Endothelial cell of umbilical vein (primary cell): Measurements from ENCODE around the gene ETFB. TPM values are rescaled to one million over a fixed set of nuclear protein-coding genes. Genes with fewer than 3 reads are reported as not detected.

Source experiments
- BruUV-seq: library from RNA; stranded (reverse); fragments of 400-500 nt; replicated peaks from 2 replicates; lab custom pipeline; 2021; lab: Mats Ljungman, UMichigan
- CTCF ChIA-PET: fragments of 300-600, 350-600 bp; sonication (Branson Sonifier 250); formaldehyde crosslinking; loops from one replicate; lab custom pipeline; 2021; ENCODE audit warnings: antibody characterized with exemption, inconsistent platforms; lab: Charles Lee
- POLR2A ChIA-PET: fragments of 300-600, 350-600 bp; sonication (Branson Sonifier 250); formaldehyde crosslinking; loops from one replicate; lab custom pipeline; 2021; ENCODE audit warnings: antibody characterized with exemption, inconsistent platforms; lab: Charles Lee
- DNase-seq: peaks from one replicate; pipeline ENCODE4 v3.0.0-alpha.2; 2011; ENCODE audit warnings: low read depth, low spot score
- FAIRE-seq: peaks from 2 replicates; lab custom pipeline; 2011; peaks lifted over from hg19 to GRCh38; lab: Jason Lieb, UNC
- H2AFZ ChIP-seq: 2 replicates; pipeline ENCODE4 v1.6.0; 2012; ENCODE audit warnings: low read depth, low read length, control low read depth, inconsistent platforms
- H3K27ac ChIP-seq: 2 replicates; pipeline ENCODE4 v1.5.1; 2011; ENCODE audit warnings: low read depth, mild to moderate bottlenecking, control low read depth, low read length, moderate library complexity; ENCODE audit not compliant: insufficient read depth
- H3K27me3 ChIP-seq, 2 experiments: 2 replicates each; pipeline versions ENCODE4 v1.6.0 to v1.6.1; 2011; ENCODE audit warnings: low read length in 2 of 2, mixed read lengths in 1 of 2; ENCODE audit not compliant: control insufficient read depth in 2 of 2, insufficient read depth in 2 of 2
- H3K36me3 ChIP-seq, 2 experiments: 2 replicates in 1 of 2; 3 replicates in 1 of 2; pipeline ENCODE4 v1.5.1; 2011; ENCODE audit warnings: low read length in 2 of 2, mild to moderate bottlenecking in 1 of 2, moderate library complexity in 1 of 2; ENCODE audit not compliant: control insufficient read depth in 2 of 2, insufficient read depth in 2 of 2; ENCODE audit errors: extremely low read depth in 1 of 2
- H3K4me1 ChIP-seq: 3 replicates; pipeline ENCODE4 v1.5.1; 2011; ENCODE audit warnings: mild to moderate bottlenecking, low read length; ENCODE audit not compliant: control insufficient read depth, insufficient read depth; ENCODE audit errors: extremely low read depth
- H3K4me2 ChIP-seq: 2 replicates; pipeline ENCODE4 v1.6.1; 2011; ENCODE audit warnings: low read length, control low read depth, mixed read lengths; ENCODE audit not compliant: insufficient read depth
- H3K4me3 ChIP-seq, 3 experiments: fragments of 200-600 bp in 1 of 3; sonication (generic), shearing (Covaris generic) in 1 of 3; replicated peaks in 1 of 3; 2 replicates each; pipeline ENCODE4 v1.5.1; 2011 to 2016; ENCODE audit warnings: control low read depth in 3 of 3, low read length in 3 of 3, mild to moderate bottlenecking in 2 of 3, inconsistent platforms in 1 of 3, low read depth in 1 of 3, moderate library complexity in 1 of 3; ENCODE audit not compliant: insufficient read depth in 1 of 3
- H3K79me2 ChIP-seq: 2 replicates; pipeline ENCODE4 v1.6.0; 2012; ENCODE audit warnings: low read length, inconsistent platforms; ENCODE audit not compliant: control insufficient read depth, insufficient read depth
- H3K9ac ChIP-seq: replicated peaks from 2 replicates; pipeline ENCODE3; 2011; ENCODE audit warnings: low read length, control low read depth; ENCODE audit not compliant: insufficient read depth; ENCODE audit errors: extremely low read depth
- H3K9me1 ChIP-seq: replicated peaks from 3 replicates; pipeline ENCODE4 v1.6.0; 2011; ENCODE audit warnings: mild to moderate bottlenecking, low read length; ENCODE audit not compliant: control insufficient read depth, insufficient read depth; ENCODE audit errors: extremely low read depth
- H3K9me3 ChIP-seq: replicated peaks from 2 replicates; pipeline ENCODE4 v1.5.1; 2012; ENCODE audit warnings: low read length, inconsistent platforms; ENCODE audit not compliant: control insufficient read depth, insufficient read depth
- H4K20me1 ChIP-seq: replicated peaks from 2 replicates; pipeline ENCODE3; 2011; ENCODE audit warnings: mild to moderate bottlenecking, low read length; ENCODE audit not compliant: control insufficient read depth, insufficient read depth; ENCODE audit errors: extremely low read depth
- EZH2 ChIP-seq: IDR thresholded peaks from 2 replicates; pipeline ENCODE4 v1.6.1; 2012; ENCODE audit warnings: borderline replicate concordance, low read depth, mild to moderate bottlenecking, moderate library complexity, low read length, inconsistent platforms; ENCODE audit not compliant: severe bottlenecking
- FOS ChIP-seq: IDR thresholded peaks from 2 replicates; pipeline ENCODE4 v1.6.1; 2011; ENCODE audit warnings: mild to moderate bottlenecking, low read length, moderate library complexity, borderline replicate concordance; ENCODE audit not compliant: insufficient read depth
- GATA2 ChIP-seq: IDR thresholded peaks from 2 replicates; pipeline ENCODE4 v1.7.0; 2011; ENCODE audit warnings: low read depth, mild to moderate bottlenecking, moderate library complexity, mixed read lengths, low read length; ENCODE audit not compliant: insufficient read length, insufficient read depth
- JUN ChIP-seq: IDR thresholded peaks from 2 replicates; pipeline ENCODE4 v1.6.1; 2011; ENCODE audit warnings: borderline replicate concordance, low read depth; ENCODE audit not compliant: insufficient read length, insufficient read depth
- MYC ChIP-seq: IDR thresholded peaks from one replicate; pipeline ENCODE4 v1.6.1; 2011; ENCODE audit warnings: mild to moderate bottlenecking, low read depth, low read length
- POLR2A ChIP-seq: IDR thresholded peaks from 2 replicates; pipeline ENCODE4 v1.6.1; 2012; ENCODE audit warnings: low read depth, mild to moderate bottlenecking, control low read depth, low read length
- POLR2AphosphoS5 ChIP-seq: IDR thresholded peaks from 2 replicates; pipeline ENCODE4 v1.6.1; 2012; ENCODE audit warnings: low read depth, mild to moderate bottlenecking, control low read depth, low read length, moderate library complexity; ENCODE audit not compliant: insufficient read depth
- dilution Hi-C: fragments of 300-500 bp; cut with MboI; formaldehyde crosslinking; loops from one replicate; pipeline ENCODE4 v1.15.0; 2019; ENCODE audit warnings: low sequenced_read_pairs; ENCODE audit not compliant: extremely low pct_ligation_motif_present
- intact Hi-C: fragments of 100-400 bp; cut with micrococcal nuclease; formaldehyde crosslinking; loops from one replicate; pipeline ENCODE4 v1.10.0; 2022
- polyA plus RNA-seq, 4 experiments: library from polyadenylated mRNA; depleted of rRNA in 3 of 4; stranded (reverse) in 3 of 4; unstranded in 1 of 4; fragments of >200 nt; gene quantifications; 2 replicates each; pipeline versions ENCODE4 v1.2.1 to v1.2.3, GENCODE V29; 2011 to 2012; ENCODE audit warnings: missing spikeins in 1 of 4
- total RNA-seq: library from RNA; stranded (reverse); gene quantifications from 2 replicates; pipeline ENCODE4 v1.2.3, GENCODE V29; 2021
- TF ChIP-seq, protein P1 (sequence below), 2 donors: IDR thresholded peaks; 1 replicate in 1 of 2; 2 replicates in 1 of 2; pipeline ENCODE4 v1.5.1; 2011; ENCODE audit warnings: low read length in 2 of 2, mild to moderate bottlenecking in 2 of 2, moderate library complexity in 2 of 2, control low read depth in 1 of 2, inconsistent platforms in 1 of 2, low read depth in 1 of 2; ENCODE audit not compliant: insufficient read depth in 1 of 2; ENCODE audit errors: extremely low read depth in 1 of 2
- TF ChIP-seq, protein P2 (sequence below): IDR thresholded peaks from 2 replicates; pipeline ENCODE4 v1.6.1; 2011; ENCODE audit not compliant: insufficient read depth, insufficient read length

Gene ETFB
- total and polyA plus RNA-seq, 2 donors (not counting 3 experiments of a cell fraction or from before 2014, with no cell fraction given): 54.1 to 99.2 TPM

DNA sequence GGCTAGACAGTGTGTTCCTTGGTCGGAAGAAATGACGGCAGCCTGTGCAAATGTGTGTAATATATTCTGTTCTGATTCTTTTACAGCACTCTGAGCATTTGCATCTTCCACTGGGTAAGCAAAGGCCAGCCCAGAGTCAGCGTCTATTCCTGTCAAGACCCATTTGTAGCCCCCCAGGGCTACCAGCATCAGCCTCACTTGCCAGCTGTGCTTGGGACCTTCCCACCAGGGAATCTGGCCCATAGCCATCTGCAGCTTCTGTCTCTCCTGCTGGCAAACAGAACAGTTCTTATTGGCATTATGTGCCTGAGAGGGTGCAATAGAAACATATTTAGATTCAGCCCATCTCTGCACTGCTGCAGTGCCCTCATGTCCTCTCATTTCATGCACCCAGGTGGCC, 60.7 kb downstream of the ETFB start:
- Histone ChIP-seq H4K20me1 (no peaks in the 10 kb centered on the region), H3K36me3 (no peaks in the 10 kb centered on the region), H3K4me3 (no peak overlapping the region), H2AFZ (no peak overlapping the region), H3K27me3 (no peaks in the 10 kb centered on the region), H3K4me1 (no peaks in the 10 kb centered on the region), H3K27ac (no peak overlapping the region), H3K9me1 (no peaks in the 10 kb centered on the region), H3K4me2 (no peak overlapping the region), H3K9me3 (no peaks in the 10 kb centered on the region), H3K79me2 (no peaks in the 10 kb centered on the region), H3K9ac (no peak overlapping the region)
- ChIA-PET CTCF (no interaction called here), POLR2A (no interaction called here)
- TF ChIP-seq EZH2 (no peak), POLR2A (no peak), MYC (no peak), FOS (no peak), POLR2AphosphoS5 (no peak)
- TF ChIP-seq, protein P1, sequence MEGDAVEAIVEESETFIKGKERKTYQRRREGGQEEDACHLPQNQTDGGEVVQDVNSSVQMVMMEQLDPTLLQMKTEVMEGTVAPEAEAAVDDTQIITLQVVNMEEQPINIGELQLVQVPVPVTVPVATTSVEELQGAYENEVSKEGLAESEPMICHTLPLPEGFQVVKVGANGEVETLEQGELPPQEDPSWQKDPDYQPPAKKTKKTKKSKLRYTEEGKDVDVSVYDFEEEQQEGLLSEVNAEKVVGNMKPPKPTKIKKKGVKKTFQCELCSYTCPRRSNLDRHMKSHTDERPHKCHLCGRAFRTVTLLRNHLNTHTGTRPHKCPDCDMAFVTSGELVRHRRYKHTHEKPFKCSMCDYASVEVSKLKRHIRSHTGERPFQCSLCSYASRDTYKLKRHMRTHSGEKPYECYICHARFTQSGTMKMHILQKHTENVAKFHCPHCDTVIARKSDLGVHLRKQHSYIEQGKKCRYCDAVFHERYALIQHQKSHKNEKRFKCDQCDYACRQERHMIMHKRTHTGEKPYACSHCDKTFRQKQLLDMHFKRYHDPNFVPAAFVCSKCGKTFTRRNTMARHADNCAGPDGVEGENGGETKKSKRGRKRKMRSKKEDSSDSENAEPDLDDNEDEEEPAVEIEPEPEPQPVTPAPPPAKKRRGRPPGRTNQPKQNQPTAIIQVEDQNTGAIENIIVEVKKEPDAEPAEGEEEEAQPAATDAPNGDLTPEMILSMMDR (IDR thresholded peaks at IDR 0.05; ENCODE audit: extremely low read depth in 1 of 2, insufficient read depth in 1 of 2, low read depth in 1 of 2, low read length in 2 of 2): no peak
- intact Hi-C loops: no loop called here
- BruUV-seq: no TSS peak
- dilution Hi-C loops: no loop called here
- DNase-seq (no peak), FAIRE-seq (no peak)

DNA sequence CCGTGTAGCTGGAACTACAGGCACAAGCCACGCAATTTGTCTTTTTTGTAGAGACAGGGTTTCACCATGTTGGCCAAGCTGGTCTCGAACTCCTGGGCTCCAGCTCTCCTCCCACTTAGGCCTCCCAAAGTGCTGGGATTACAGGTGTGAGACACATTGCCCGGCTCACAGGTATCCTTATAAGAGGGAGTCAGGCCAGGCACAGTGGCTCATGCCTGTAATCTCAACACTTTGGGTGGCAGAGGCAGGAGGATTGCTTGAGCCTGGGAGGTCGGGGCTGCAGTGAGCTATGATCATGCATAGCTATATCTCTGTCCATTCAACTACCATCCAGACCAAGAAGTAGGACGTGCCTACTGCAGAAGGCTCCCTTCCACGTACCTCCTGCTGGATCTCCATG, 64.9 kb downstream of the ETFB start:
- Histone ChIP-seq H3K36me3 (no peaks in the 10 kb centered on the region), H3K4me1 (no peaks in the 10 kb centered on the region), H4K20me1 (no peaks in the 10 kb centered on the region), H3K79me2 (no peaks in the 10 kb centered on the region), H3K4me2 (no peak overlapping the region), H3K9me3 (no peaks in the 10 kb centered on the region), H3K9ac (no peak overlapping the region), H3K4me3 (no peak overlapping the region), H3K27me3 (no peaks in the 10 kb centered on the region), H3K27ac (no peak overlapping the region), H2AFZ (no peak overlapping the region), H3K9me1 (no peaks in the 10 kb centered on the region)
- CTCF ChIA-PET: interaction anchor here (0.8 to 1.1 kb wide), 2 partner anchors 42 to 136 kb away, joined by 3 read pairs; no protein-coding TSS in a partner anchor
- DNase-seq (no peak), FAIRE-seq (no peak)
- dilution Hi-C loops (no loop called here), intact Hi-C loops (no loop called here)
- BruUV-seq: no TSS peak
- no peak for TF ChIP-seq POLR2AphosphoS5
- TF ChIP-seq FOS: no peak
- TF ChIP-seq, protein P1 (IDR thresholded peaks at IDR 0.05; ENCODE audit: extremely low read depth in 1 of 2, insufficient read depth in 1 of 2, low read depth in 1 of 2, low read length in 2 of 2): no peak
- TF ChIP-seq JUN: no peak
- TF ChIP-seq, protein P2, sequence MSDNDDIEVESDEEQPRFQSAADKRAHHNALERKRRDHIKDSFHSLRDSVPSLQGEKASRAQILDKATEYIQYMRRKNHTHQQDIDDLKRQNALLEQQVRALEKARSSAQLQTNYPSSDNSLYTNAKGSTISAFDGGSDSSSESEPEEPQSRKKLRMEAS: no peak
- TF ChIP-seq POLR2A: no peak
- no peak for TF ChIP-seq GATA2
- TF ChIP-seq MYC: no peak
- TF ChIP-seq EZH2: no peak
- POLR2A ChIA-PET: no interaction called here
